ENCODE measurements around the gene DUOX2.

DNA sequence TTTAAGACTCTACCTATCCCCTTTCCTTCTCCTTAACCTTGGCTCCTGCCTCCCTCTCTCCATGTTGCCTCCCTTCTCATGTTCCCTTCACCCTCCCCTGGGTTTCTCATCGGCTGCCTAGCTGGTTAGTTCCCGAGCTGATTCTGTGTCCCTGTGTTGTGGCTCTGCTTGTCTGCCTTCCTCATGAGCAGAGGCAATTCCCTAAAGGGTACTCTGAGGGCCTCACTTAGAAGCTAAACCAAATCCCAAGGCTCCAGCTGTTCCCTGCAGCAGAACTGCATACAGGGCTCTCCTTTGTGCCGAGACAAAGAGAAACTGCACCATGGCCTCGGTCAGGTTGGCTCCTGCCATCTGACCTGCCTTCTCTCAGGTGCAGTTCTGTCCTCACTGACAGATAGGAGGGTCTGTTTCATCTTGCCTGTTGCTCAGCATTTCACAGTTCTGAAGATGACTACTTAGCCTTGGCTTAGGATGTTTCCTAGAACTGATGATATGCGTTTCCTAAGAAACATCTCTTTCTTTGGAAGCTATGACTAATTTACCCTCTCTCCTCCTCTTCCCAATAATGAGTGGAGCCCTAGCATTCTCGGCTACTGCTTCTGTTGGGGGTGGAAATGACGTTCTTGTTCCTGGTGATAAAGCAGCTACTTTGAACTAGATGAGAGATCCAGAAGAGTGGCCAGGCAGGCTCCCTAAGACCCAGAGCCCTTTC lies 42.9 kb upstream of the DUOX2 start:
- TF ChIP-seq CTCF (IDR thresholded peaks at IDR 0.05) = no peak
- no peak for TF ChIP-seq POLR2A (IDR thresholded peaks at IDR 0.05)
